Neural cell (in vitro differentiated cells): ENCODE measurements around the gene CEP85.

ENCODE experiments used
- EP300 ChIP-seq: fragments of 450-650 bp; conservative IDR thresholded peaks from 2 replicates; pipeline ENCODE4 v1.6.1; 2014; ENCODE audit warnings: antibody characterized with exemption, mild to moderate bottlenecking, moderate library complexity; ENCODE audit not compliant: poor library complexity, severe bottlenecking
- POLR2AphosphoS5 ChIP-seq: IDR thresholded peaks from 2 replicates; pipeline ENCODE4 v1.6.1; 2012
- SMC3 ChIP-seq: fragments of 450-650 bp; conservative IDR thresholded peaks from 2 replicates; pipeline ENCODE4 v1.6.1; 2014; ENCODE audit warnings: antibody characterized with exemption, mild to moderate bottlenecking, moderate library complexity; ENCODE audit not compliant: poor library complexity
- TF ChIP-seq, protein P1 (sequence below): fragments of 450-650 bp; IDR thresholded peaks from 2 replicates; pipeline ENCODE4 v1.5.1; 2014; ENCODE audit warnings: antibody characterized with exemption, mild to moderate bottlenecking, moderate library complexity; ENCODE audit not compliant: poor library complexity, severe bottlenecking
- TF ChIP-seq, protein P2 (sequence below): IDR thresholded peaks from 2 replicates; pipeline ENCODE4 v1.6.1; 2012; ENCODE audit warnings: borderline replicate concordance

DNA sequence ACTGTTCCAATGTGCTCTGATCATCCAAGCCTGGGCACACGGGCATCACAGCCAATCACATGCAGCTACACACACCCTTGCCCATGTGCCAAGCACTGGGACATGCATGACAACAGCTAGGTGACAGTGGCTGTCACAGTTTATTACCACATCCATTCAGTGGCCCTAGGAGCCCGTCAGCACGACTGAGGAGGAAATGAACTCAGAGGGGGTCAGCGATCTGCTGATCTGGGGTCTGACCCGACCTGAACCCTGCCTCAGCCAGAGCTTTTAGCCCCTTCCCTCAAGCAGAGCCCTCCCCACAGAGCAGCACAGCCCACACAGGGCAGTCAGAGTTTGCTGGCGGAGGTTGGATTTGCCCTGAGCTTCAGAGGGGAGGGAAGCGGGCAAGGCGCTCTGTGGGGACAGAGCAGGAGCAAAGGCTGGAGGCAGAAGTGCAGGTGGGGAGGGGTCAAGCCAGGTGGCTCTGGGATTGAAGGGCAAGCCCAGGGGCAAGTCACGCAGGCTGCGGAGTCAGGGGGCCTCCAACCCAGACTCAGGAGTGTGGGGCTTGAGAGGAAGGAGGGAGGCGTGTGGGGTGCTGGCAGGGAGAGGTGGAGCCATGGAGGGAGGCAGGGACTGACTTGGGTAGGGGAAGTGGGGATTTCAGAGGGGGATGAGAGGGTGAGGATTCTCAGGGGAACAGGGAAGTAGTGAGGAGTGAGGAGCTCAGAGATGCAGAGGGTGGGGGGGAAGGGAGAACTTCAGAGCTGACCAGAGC is 56.3 kb downstream of the CEP85 start:
- TF ChIP-seq, protein P1, sequence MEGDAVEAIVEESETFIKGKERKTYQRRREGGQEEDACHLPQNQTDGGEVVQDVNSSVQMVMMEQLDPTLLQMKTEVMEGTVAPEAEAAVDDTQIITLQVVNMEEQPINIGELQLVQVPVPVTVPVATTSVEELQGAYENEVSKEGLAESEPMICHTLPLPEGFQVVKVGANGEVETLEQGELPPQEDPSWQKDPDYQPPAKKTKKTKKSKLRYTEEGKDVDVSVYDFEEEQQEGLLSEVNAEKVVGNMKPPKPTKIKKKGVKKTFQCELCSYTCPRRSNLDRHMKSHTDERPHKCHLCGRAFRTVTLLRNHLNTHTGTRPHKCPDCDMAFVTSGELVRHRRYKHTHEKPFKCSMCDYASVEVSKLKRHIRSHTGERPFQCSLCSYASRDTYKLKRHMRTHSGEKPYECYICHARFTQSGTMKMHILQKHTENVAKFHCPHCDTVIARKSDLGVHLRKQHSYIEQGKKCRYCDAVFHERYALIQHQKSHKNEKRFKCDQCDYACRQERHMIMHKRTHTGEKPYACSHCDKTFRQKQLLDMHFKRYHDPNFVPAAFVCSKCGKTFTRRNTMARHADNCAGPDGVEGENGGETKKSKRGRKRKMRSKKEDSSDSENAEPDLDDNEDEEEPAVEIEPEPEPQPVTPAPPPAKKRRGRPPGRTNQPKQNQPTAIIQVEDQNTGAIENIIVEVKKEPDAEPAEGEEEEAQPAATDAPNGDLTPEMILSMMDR = no peak
- TF ChIP-seq, protein P2, sequence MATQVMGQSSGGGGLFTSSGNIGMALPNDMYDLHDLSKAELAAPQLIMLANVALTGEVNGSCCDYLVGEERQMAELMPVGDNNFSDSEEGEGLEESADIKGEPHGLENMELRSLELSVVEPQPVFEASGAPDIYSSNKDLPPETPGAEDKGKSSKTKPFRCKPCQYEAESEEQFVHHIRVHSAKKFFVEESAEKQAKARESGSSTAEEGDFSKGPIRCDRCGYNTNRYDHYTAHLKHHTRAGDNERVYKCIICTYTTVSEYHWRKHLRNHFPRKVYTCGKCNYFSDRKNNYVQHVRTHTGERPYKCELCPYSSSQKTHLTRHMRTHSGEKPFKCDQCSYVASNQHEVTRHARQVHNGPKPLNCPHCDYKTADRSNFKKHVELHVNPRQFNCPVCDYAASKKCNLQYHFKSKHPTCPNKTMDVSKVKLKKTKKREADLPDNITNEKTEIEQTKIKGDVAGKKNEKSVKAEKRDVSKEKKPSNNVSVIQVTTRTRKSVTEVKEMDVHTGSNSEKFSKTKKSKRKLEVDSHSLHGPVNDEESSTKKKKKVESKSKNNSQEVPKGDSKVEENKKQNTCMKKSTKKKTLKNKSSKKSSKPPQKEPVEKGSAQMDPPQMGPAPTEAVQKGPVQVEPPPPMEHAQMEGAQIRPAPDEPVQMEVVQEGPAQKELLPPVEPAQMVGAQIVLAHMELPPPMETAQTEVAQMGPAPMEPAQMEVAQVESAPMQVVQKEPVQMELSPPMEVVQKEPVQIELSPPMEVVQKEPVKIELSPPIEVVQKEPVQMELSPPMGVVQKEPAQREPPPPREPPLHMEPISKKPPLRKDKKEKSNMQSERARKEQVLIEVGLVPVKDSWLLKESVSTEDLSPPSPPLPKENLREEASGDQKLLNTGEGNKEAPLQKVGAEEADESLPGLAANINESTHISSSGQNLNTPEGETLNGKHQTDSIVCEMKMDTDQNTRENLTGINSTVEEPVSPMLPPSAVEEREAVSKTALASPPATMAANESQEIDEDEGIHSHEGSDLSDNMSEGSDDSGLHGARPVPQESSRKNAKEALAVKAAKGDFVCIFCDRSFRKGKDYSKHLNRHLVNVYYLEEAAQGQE = no peak
- TF ChIP-seq POLR2AphosphoS5 (no peak), EP300 (no peak), SMC3 (no peak)
